H1 (cell line): ENCODE measurements around the gene KLRF1. TPM values are rescaled to one million over a fixed set of nuclear protein-coding genes. Genes with fewer than 3 reads are reported as not detected.

ENCODE experiments used
- CTCF ChIA-PET: fragments of 300-600 bp; sonication (Branson Sonifier 250); formaldehyde crosslinking; loops from one replicate; lab custom pipeline; 2021; ENCODE audit not compliant: partially characterized antibody; lab: Charles Lee
- POLR2A ChIA-PET: fragments of 300-600 bp; sonication (Branson Sonifier 250); formaldehyde crosslinking; loops from one replicate; lab custom pipeline; 2021; ENCODE audit warnings: inconsistent platforms; ENCODE audit not compliant: partially characterized antibody; lab: Charles Lee
- DNase-seq, 2 experiments: peaks; one replicate each; pipeline versions ENCODE4 v3.0.0 to v3.0.0-alpha.2; 2010 to 2022; ENCODE audit warnings: low spot score in 2 of 2, low read depth in 1 of 2, mixed read lengths in 1 of 2
- FAIRE-seq: peaks from 2 replicates; lab custom pipeline; 2011; peaks lifted over from hg19 to GRCh38; lab: Jason Lieb, UNC
- H2AFZ ChIP-seq: 2 replicates; pipeline ENCODE4 v1.8.1; 2012; ENCODE audit warnings: low read length, inconsistent platforms
- H2AK5ac ChIP-seq: 2 replicates; pipeline ENCODE4 v1.6.1; 2013; ENCODE audit warnings: low read depth, low read length
- H2BK120ac ChIP-seq: replicated peaks from 2 replicates; pipeline ENCODE3; 2013; ENCODE audit warnings: low read depth, low read length, inconsistent platforms
- H2BK12ac ChIP-seq: 2 replicates; pipeline ENCODE4 v1.6.1; 2013; ENCODE audit warnings: low read depth, low read length
- H2BK15ac ChIP-seq: 2 replicates; pipeline ENCODE4 v1.6.1; 2013; ENCODE audit warnings: low read length
- H2BK20ac ChIP-seq: 2 replicates; pipeline ENCODE4 v1.6.1; 2013; ENCODE audit warnings: low read length
- H2BK5ac ChIP-seq: 2 replicates; pipeline ENCODE4 v1.6.1; 2013; ENCODE audit warnings: low read depth, low read length
- H3K14ac ChIP-seq: 2 replicates; pipeline ENCODE4 v1.6.1; 2013; ENCODE audit warnings: inconsistent platforms; ENCODE audit not compliant: insufficient read length
- H3K18ac ChIP-seq: 2 replicates; pipeline ENCODE4 v1.6.1; 2013; ENCODE audit warnings: low read length; ENCODE audit errors: extremely low read depth
- H3K23ac ChIP-seq: 2 replicates; pipeline ENCODE4 v1.6.1; 2013; ENCODE audit warnings: inconsistent platforms; ENCODE audit not compliant: insufficient read length
- H3K23me2 ChIP-seq: 2 replicates; pipeline ENCODE4 v1.6.1; 2013; ENCODE audit warnings: low read depth, low read length
- H3K27ac ChIP-seq: 2 replicates; pipeline ENCODE4 v1.6.1; 2011; ENCODE audit warnings: low read depth, low read length, inconsistent platforms
- H3K27me3 ChIP-seq, 4 experiments: replicated peaks in 1 of 4; 1 replicate in 1 of 4; 2 replicates in 3 of 4; pipeline versions ENCODE4 v1.6.1 to v1.8.1; 2011 to 2013; ENCODE audit warnings: low read length in 3 of 4, mild to moderate bottlenecking in 3 of 4, inconsistent platforms in 2 of 4, mixed read lengths in 2 of 4, moderate library complexity in 1 of 4; ENCODE audit not compliant: control insufficient read depth in 3 of 4, insufficient read depth in 3 of 4; ENCODE audit errors: extremely low read depth in 1 of 4
- H3K36me3 ChIP-seq, 4 experiments: 2 replicates each; pipeline versions ENCODE4 v1.6.1 to v1.8.1; 2011 to 2013; ENCODE audit warnings: mild to moderate bottlenecking in 4 of 4, low read length in 3 of 4, moderate library complexity in 2 of 4, control low read depth in 1 of 4, inconsistent platforms in 1 of 4; ENCODE audit not compliant: insufficient read depth in 4 of 4, control insufficient read depth in 2 of 4
- H3K4ac ChIP-seq: replicated peaks from 2 replicates; pipeline ENCODE3; 2013; ENCODE audit warnings: low read length, low read depth, mixed read lengths, inconsistent platforms; ENCODE audit not compliant: insufficient read length
- H3K4me1 ChIP-seq, 4 experiments: replicated peaks in 1 of 4; 1 replicate in 1 of 4; 2 replicates in 3 of 4; pipeline versions ENCODE4 v1.6.1 to v1.8.1; 2011 to 2013; ENCODE audit warnings: low read length in 3 of 4, inconsistent platforms in 2 of 4, mixed read lengths in 1 of 4; ENCODE audit not compliant: insufficient read depth in 4 of 4, control insufficient read depth in 3 of 4
- H3K4me2 ChIP-seq, 2 experiments: 2 replicates each; pipeline versions ENCODE4 v1.6.1 to v1.8.1; 2011 to 2013; ENCODE audit warnings: low read depth in 2 of 2, low read length in 2 of 2, control low read depth in 1 of 2, inconsistent platforms in 1 of 2, mild to moderate bottlenecking in 1 of 2; ENCODE audit not compliant: insufficient read depth in 1 of 2
- H3K4me3 ChIP-seq, 4 experiments: fragments of 200-600, 300-600 bp in 1 of 4; sonication (generic), shearing (Covaris generic), sonication (Bioruptor Twin) in 1 of 4; 2 replicates each; pipeline versions ENCODE4 v1.5.1 to v1.8.1; 2011 to 2016; ENCODE audit warnings: low read length in 4 of 4, low read depth in 3 of 4, control low read depth in 2 of 4, inconsistent platforms in 2 of 4, mild to moderate bottlenecking in 2 of 4, mixed read lengths in 1 of 4, moderate library complexity in 1 of 4; ENCODE audit not compliant: insufficient read depth in 2 of 4; ENCODE audit errors: extremely low read depth in 1 of 4
- H3K56ac ChIP-seq: replicated peaks from 2 replicates; pipeline ENCODE3; 2013; ENCODE audit warnings: low read depth, mild to moderate bottlenecking, mixed read lengths, low read length, inconsistent platforms; ENCODE audit not compliant: insufficient read length
- H3K79me1 ChIP-seq: 2 replicates; pipeline ENCODE4 v1.6.1; 2013; ENCODE audit warnings: low read depth, low read length, control low read depth
- H3K79me2 ChIP-seq, 2 experiments: 2 replicates each; pipeline versions ENCODE4 v1.6.1 to v1.8.1; 2012 to 2013; ENCODE audit warnings: low read length in 2 of 2, mild to moderate bottlenecking in 2 of 2, inconsistent platforms in 1 of 2; ENCODE audit not compliant: insufficient read depth in 2 of 2, control insufficient read depth in 1 of 2
- H3K9ac ChIP-seq, 4 experiments: replicated peaks in 1 of 4; 1 replicate in 1 of 4; 2 replicates in 3 of 4; pipeline versions ENCODE4 v1.6.1 to v1.8.1; 2011 to 2013; ENCODE audit warnings: low read depth in 3 of 4, low read length in 3 of 4, control low read depth in 2 of 4, mild to moderate bottlenecking in 2 of 4, moderate library complexity in 2 of 4, inconsistent platforms in 1 of 4; ENCODE audit errors: extremely low read depth in 1 of 4
- H3K9me3 ChIP-seq, 2 experiments: 2 replicates each; pipeline versions ENCODE4 v1.6.1 to v1.8.1; 2012 to 2013; ENCODE audit warnings: mild to moderate bottlenecking in 2 of 2, moderate library complexity in 2 of 2, control low read depth in 1 of 2, inconsistent platforms in 1 of 2, low read depth in 1 of 2, low read length in 1 of 2, mixed read lengths in 1 of 2; ENCODE audit not compliant: insufficient read depth in 2 of 2
- H4K20me1 ChIP-seq, 2 experiments: replicated peaks in 1 of 2; 2 replicates each; pipeline versions ENCODE3 to v1.8.1; 2011 to 2013; ENCODE audit warnings: inconsistent platforms in 2 of 2, low read length in 2 of 2, mild to moderate bottlenecking in 1 of 2; ENCODE audit not compliant: insufficient read depth in 2 of 2, control insufficient read depth in 1 of 2
- H4K5ac ChIP-seq: 2 replicates; pipeline ENCODE4 v1.6.1; 2013; ENCODE audit warnings: low read length, low read depth, mixed read lengths, inconsistent platforms; ENCODE audit not compliant: insufficient read length
- H4K8ac ChIP-seq: 2 replicates; pipeline ENCODE4 v1.8.0; 2013; ENCODE audit warnings: mild to moderate bottlenecking, moderate library complexity, low read length, inconsistent platforms; ENCODE audit not compliant: insufficient read depth; ENCODE audit errors: extremely low read depth
- H4K91ac ChIP-seq: replicated peaks from 2 replicates; pipeline ENCODE3; 2013; ENCODE audit warnings: low read length, mixed read lengths, inconsistent platforms; ENCODE audit not compliant: insufficient read length
- ATF3 ChIP-seq: IDR thresholded peaks from 2 replicates; pipeline ENCODE4 v1.6.1; 2011; ENCODE audit warnings: low read depth, mild to moderate bottlenecking, low read length; ENCODE audit not compliant: insufficient read depth
- BRCA1 ChIP-seq: IDR thresholded peaks from 2 replicates; pipeline ENCODE4 v1.6.1; 2012; ENCODE audit warnings: low read depth, low read length, improper control_type of control experiment
- CHD2 ChIP-seq: IDR thresholded peaks from 2 replicates; pipeline ENCODE4 v1.6.1; 2012; ENCODE audit warnings: low read length, improper control_type of control experiment
- GABPA ChIP-seq: IDR thresholded peaks from 2 replicates; pipeline ENCODE4 v1.6.1; 2011; ENCODE audit warnings: mild to moderate bottlenecking, low read length, moderate library complexity, borderline replicate concordance; ENCODE audit not compliant: insufficient read depth
- JUND ChIP-seq: IDR thresholded peaks from 2 replicates; pipeline ENCODE4 v1.6.1; 2011; ENCODE audit warnings: mild to moderate bottlenecking, improper control_type of control experiment, low read length
- KDM1A ChIP-seq: fragments of 200-600, 300-600 bp; sonication (generic); IDR thresholded peaks from 2 replicates; pipeline ENCODE4 v1.7.1; 2016; ENCODE audit warnings: mild to moderate bottlenecking, low read length, borderline replicate concordance
- NRF1 ChIP-seq: IDR thresholded peaks from 2 replicates; pipeline ENCODE4 v1.6.1; 2011; ENCODE audit warnings: mild to moderate bottlenecking, low read depth, low read length, improper control_type of control experiment
- RAD21 ChIP-seq, 2 experiments: IDR thresholded peaks in 1 of 2; conservative IDR thresholded peaks in 1 of 2; 2 replicates each; pipeline ENCODE4 v1.6.1; 2011; ENCODE audit warnings: low read depth in 2 of 2, low read length in 2 of 2, improper control_type of control experiment in 1 of 2, inconsistent platforms in 1 of 2, mild to moderate bottlenecking in 1 of 2, moderate library complexity in 1 of 2
- RBBP5 ChIP-seq: IDR thresholded peaks from 2 replicates; pipeline ENCODE4 v1.7.1; 2012; ENCODE audit warnings: low read depth, mild to moderate bottlenecking, inconsistent platforms, low read length, moderate library complexity, borderline replicate concordance
- TAF1 ChIP-seq: IDR thresholded peaks from 2 replicates; pipeline ENCODE4 v1.6.1; 2011; ENCODE audit warnings: mild to moderate bottlenecking, low read depth, low read length
- TCF12 ChIP-seq: IDR thresholded peaks from 2 replicates; pipeline ENCODE4 v1.6.1; 2011; ENCODE audit warnings: low read depth, mild to moderate bottlenecking, low read length
- WGBS, 2 experiments: shearing (Covaris generic) in 1 of 2; methylation state at CpG; one replicate each; pipeline versions ENCODE4 v1.1.6 to v1.1.7; 2013 to 2015; ENCODE audit warnings: low lambda C conversion rate in 2 of 2, mixed read lengths in 2 of 2, inconsistent platforms in 1 of 2, low coverage in 1 of 2, missing lambda C conversion rate in 1 of 2; ENCODE audit not compliant: insufficient replicate concordance in 2 of 2, insufficient coverage in 1 of 2, insufficient read length in 1 of 2; ENCODE audit errors: extremely low coverage in 1 of 2, missing lambda C conversion rate in 1 of 2; 5-methylcytosine and 5-hydroxymethylcytosine counted together
- polyA plus RNA-seq, 7 experiments: library from polyadenylated mRNA; depleted of rRNA in 3 of 7; stranded (reverse) in 5 of 7; unstranded in 2 of 7; fragments of >200 nt in 5 of 7; fragments of 200-250 nt in 2 of 7; gene quantifications; 1 replicate in 5 of 7; 2 replicates in 1 of 7; 4 replicates in 1 of 7; pipeline versions ENCODE4 v1.2.1 to v1.2.3, GENCODE V29; 2011 to 2013; ENCODE audit warnings: missing spikeins in 2 of 7, mixed read lengths in 2 of 7
- total RNA-seq: library from RNA; stranded (reverse); fragmentation: NEBNext Ultra II Directional; extraction: Animal tissue kit (Norgen Biotek cat#: 25700); gene quantifications from 2 replicates; pipeline ENCODE4 v1.2.1, GENCODE V29; 2021

Gene KLRF1
- total and polyA plus RNA-seq, 2 of the 8 experiments (the other 6 are each of a cell fraction or from before 2014, with no cell fraction given), result not detected

- Histone ChIP-seq H3K36me3 (no peaks in the 10 kb centered on the region), H3K4ac (no peak within 1 kb of the TSS), H2BK120ac (no peak within 1 kb of the TSS), H2AK5ac (no peak within 1 kb of the TSS), H3K9me3 (no peaks in the 10 kb centered on the region), H3K23me2 (no peaks in the 10 kb centered on the region), H3K27ac (no peak within 1 kb of the TSS), H3K79me1 (no peaks in the 10 kb centered on the region), H3K23ac (peak within 1 kb of the TSS; percentile 15), H3K56ac (no peak within 1 kb of the TSS), H3K18ac (no peak within 1 kb of the TSS), H3K4me1 (peaks cover 0 to 6% (median 2%) of the 10 kb centered on the region in 4 experiments; a peak in 2 of 7 replicates), H4K5ac (peak within 1 kb of the TSS; percentile 10), H3K4me3 (no peak within 1 kb of the TSS), H3K27me3 (no peaks in the 10 kb centered on the region), H3K14ac (peak within 1 kb of the TSS; percentile 100), H3K9ac (no peak within 1 kb of the TSS), H2BK12ac (0 out of 2 replicates have a peak within 1 kb of the TSS, but pooled peaks have one; percentile 12), H3K4me2 (0 out of 4 replicates have a peak within 1 kb of the TSS, but pooled peaks of 1 of the 2 experiments have one; percentile 25), H2BK15ac (no peak within 1 kb of the TSS), H4K8ac (no peak within 1 kb of the TSS), H4K91ac (peak within 1 kb of the TSS; percentile 80), H3K79me2 (no peaks in the 10 kb centered on the region), H4K20me1 (no peaks in the 10 kb centered on the region), H2BK5ac (no peak within 1 kb of the TSS), H2AFZ (no peak within 1 kb of the TSS), H2BK20ac (no peak within 1 kb of the TSS)
- WGBS, 2 experiments, result 73% methylated on average over 11 of the region's 11 CpGs; no CpG with 5 or more reads in 1 of the 2 experiments
- ChIA-PET CTCF (interaction anchor here (0.7 kb wide), 1 partner anchor 116 kb away, joined by 3 read pairs; no protein-coding TSS in a partner anchor), POLR2A (no interaction called here)
- FAIRE-seq (peak; percentile 55), DNase-seq (no peak)
- TF ChIP-seq ATF3 (no peak), BRCA1 (no peak), JUND (no peak), TCF12 (no peak), RBBP5 (no peak), CHD2 (no peak), KDM1A (no peak), GABPA (no peak), NRF1 (no peak), TAF1 (no peak), RAD21 (IDR thresholded peaks at IDR 0.05 in 1 of 2, conservative IDR thresholded peaks at IDR 0.05 in 1 of 2; ENCODE audit: low read depth in 2 of 2, low read length in 2 of 2) (no peak)
Observed at GRCh38 chr12:9869307-9870161, 42.3 kb downstream of the KLRF1 start, which contains the start of gene CLEC2B. TSS of gene CLEC2B (minus strand) at chr12:9869354.
